ENCODE data around the gene KCNK3.

The KCNK3 gene

DNA sequence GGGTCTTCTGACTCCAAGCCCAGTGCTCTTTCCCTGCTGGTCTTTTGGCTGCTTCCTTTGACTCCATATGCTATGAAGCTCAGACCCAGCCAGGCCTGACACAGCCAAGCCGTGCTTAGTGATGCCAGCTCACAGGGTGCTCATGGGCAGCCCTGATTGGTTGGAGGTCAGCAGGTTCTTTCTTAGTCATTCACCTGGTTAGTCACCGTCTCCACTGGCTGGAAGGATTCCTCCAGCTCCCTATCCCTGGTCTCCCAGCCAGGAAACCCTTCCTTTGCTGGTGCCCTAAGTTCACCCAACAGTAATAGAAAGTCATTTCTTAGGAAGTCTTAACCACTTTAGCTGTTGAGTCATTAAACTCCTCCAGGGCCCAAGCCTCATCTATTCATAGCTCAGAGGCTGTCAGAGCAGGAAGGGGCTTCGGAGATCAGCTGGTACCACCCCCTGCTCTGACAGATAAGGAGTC is 3.9 kb downstream of the KCNK3 start:
- Histone ChIP-seq H3K9me2 (replicated peaks; ENCODE audit: insufficient read depth, low read length) (no peaks in the 10 kb centered on the region), H3K9ac (ENCODE audit: low read length) (no peak overlapping the region), H3K4me1 (ENCODE audit: low read length) (no peaks in the 10 kb centered on the region), H3K4me2 (ENCODE audit: low read depth, low read length) (no peak overlapping the region), H3F3A (ENCODE audit: insufficient read depth, low read length) (no peaks in the 10 kb centered on the region), H3K4me3 (ENCODE audit: low read length) (no peak overlapping the region), H2AFZ (ENCODE audit: low read length) (no peak overlapping the region), H3K27me3 (replicated peaks; ENCODE audit: insufficient read depth, low read length) (peaks cover 86% of the 10 kb centered on the region), H3K27ac (ENCODE audit: low read length) (no peak overlapping the region), H3K9me3 (replicated peaks; ENCODE audit: insufficient read depth, low read length) (no peaks in the 10 kb centered on the region), H3K79me2 (ENCODE audit: low read length) (no peaks in the 10 kb centered on the region), H3K36me3 (replicated peaks; ENCODE audit: insufficient read depth, low read length) (no peaks in the 10 kb centered on the region), H4K20me1 (ENCODE audit: insufficient read depth, low read length) (no peaks in the 10 kb centered on the region; the same call in 1 of the 2 replicates)
- DNase-seq, result no peak
- TF ChIP-seq CTCF (IDR thresholded peaks at IDR 0.05; ENCODE audit: low read length) (no peak), EZH2phosphoT487 (IDR thresholded peaks at IDR 0.05; ENCODE audit: low read length) (no peak), EZH2 (optimal IDR thresholded peaks at IDR 0.05; ENCODE audit: low read depth, low read length) (no peak)

DNA sequence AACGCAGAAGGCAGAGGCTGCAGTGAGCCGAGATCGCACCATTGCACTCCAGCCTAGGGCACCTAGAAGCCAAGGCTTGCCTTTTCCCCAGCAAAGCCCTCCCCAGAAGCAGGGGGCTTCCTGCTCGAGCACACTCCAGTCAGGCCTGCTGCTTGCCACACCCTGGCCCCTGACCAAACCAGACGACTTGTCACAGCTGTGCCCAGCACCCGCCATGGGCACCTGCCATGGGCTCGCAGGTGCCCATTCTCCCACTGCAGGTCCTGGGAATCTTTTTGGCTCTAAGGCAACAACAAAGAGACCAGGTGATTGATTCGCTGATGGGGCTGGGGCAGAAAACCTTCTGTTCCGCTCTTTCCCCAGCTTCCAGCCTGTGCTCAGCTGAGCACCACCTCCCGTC is 4.9 kb downstream of the KCNK3 start:
- no peak for DNase-seq
- no peak overlapping the region for H3K4me2 ChIP-seq (ENCODE audit: low read depth, low read length)
- H2AFZ ChIP-seq (ENCODE audit: low read length), result no peak overlapping the region
- H3K9me3 ChIP-seq (replicated peaks; ENCODE audit: insufficient read depth, low read length), result no peaks in the 10 kb centered on the region
- TF ChIP-seq EZH2phosphoT487 (IDR thresholded peaks at IDR 0.05; ENCODE audit: low read length) (no peak), CTCF (IDR thresholded peaks at IDR 0.05; ENCODE audit: low read length) (no peak), EZH2 (optimal IDR thresholded peaks at IDR 0.05; ENCODE audit: low read depth, low read length) (no peak)
- H3K4me3 ChIP-seq (ENCODE audit: low read length), result no peak overlapping the region
- no peaks in the 10 kb centered on the region for H3K4me1 ChIP-seq (ENCODE audit: low read length)
- peaks cover 87% of the 10 kb centered on the region for H3K27me3 ChIP-seq (replicated peaks; ENCODE audit: insufficient read depth, low read length)
- H3K27ac ChIP-seq (ENCODE audit: low read length), result no peak overlapping the region
- no peak overlapping the region for H3K9ac ChIP-seq (ENCODE audit: low read length)
- H3K36me3 ChIP-seq (replicated peaks; ENCODE audit: insufficient read depth, low read length), result no peaks in the 10 kb centered on the region
- no peaks in the 10 kb centered on the region for H3K79me2 ChIP-seq (ENCODE audit: low read length)
- H4K20me1 ChIP-seq (ENCODE audit: insufficient read depth, low read length), result no peaks in the 10 kb centered on the region; the same call in 1 of the 2 replicates
- H3F3A ChIP-seq (ENCODE audit: insufficient read depth, low read length), result no peaks in the 10 kb centered on the region
- H3K9me2 ChIP-seq (replicated peaks; ENCODE audit: insufficient read depth, low read length), result no peaks in the 10 kb centered on the region

GRCh38 chr2:26699295-26699694 is 6.8 kb downstream of the KCNK3 start:
- TF ChIP-seq EZH2 (optimal IDR thresholded peaks at IDR 0.05; ENCODE audit: low read depth, low read length) (no peak), CTCF (IDR thresholded peaks at IDR 0.05; ENCODE audit: low read length) (no peak), EZH2phosphoT487 (IDR thresholded peaks at IDR 0.05; ENCODE audit: low read length) (no peak)
- Histone ChIP-seq H3K79me2 (ENCODE audit: low read length) (no peaks in the 10 kb centered on the region), H3K9me2 (replicated peaks; ENCODE audit: insufficient read depth, low read length) (no peaks in the 10 kb centered on the region), H3K4me2 (ENCODE audit: low read depth, low read length) (no peak overlapping the region), H3F3A (ENCODE audit: insufficient read depth, low read length) (no peaks in the 10 kb centered on the region), H3K9ac (ENCODE audit: low read length) (no peak overlapping the region), H3K4me3 (ENCODE audit: low read length) (no peak overlapping the region), H3K36me3 (replicated peaks; ENCODE audit: insufficient read depth, low read length) (no peaks in the 10 kb centered on the region), H3K9me3 (replicated peaks; ENCODE audit: insufficient read depth, low read length) (no peaks in the 10 kb centered on the region), H4K20me1 (ENCODE audit: insufficient read depth, low read length) (no peaks in the 10 kb centered on the region; the same call in 1 of the 2 replicates), H3K27ac (ENCODE audit: low read length) (no peak overlapping the region), H3K4me1 (ENCODE audit: low read length) (no peaks in the 10 kb centered on the region), H2AFZ (ENCODE audit: low read length) (no peak overlapping the region), H3K27me3 (replicated peaks; ENCODE audit: insufficient read depth, low read length) (peaks cover 89% of the 10 kb centered on the region)
- DNase-seq, result no peak
